ENCODE measurements around the gene KPNA1.

KPNA1 gene

DNA sequence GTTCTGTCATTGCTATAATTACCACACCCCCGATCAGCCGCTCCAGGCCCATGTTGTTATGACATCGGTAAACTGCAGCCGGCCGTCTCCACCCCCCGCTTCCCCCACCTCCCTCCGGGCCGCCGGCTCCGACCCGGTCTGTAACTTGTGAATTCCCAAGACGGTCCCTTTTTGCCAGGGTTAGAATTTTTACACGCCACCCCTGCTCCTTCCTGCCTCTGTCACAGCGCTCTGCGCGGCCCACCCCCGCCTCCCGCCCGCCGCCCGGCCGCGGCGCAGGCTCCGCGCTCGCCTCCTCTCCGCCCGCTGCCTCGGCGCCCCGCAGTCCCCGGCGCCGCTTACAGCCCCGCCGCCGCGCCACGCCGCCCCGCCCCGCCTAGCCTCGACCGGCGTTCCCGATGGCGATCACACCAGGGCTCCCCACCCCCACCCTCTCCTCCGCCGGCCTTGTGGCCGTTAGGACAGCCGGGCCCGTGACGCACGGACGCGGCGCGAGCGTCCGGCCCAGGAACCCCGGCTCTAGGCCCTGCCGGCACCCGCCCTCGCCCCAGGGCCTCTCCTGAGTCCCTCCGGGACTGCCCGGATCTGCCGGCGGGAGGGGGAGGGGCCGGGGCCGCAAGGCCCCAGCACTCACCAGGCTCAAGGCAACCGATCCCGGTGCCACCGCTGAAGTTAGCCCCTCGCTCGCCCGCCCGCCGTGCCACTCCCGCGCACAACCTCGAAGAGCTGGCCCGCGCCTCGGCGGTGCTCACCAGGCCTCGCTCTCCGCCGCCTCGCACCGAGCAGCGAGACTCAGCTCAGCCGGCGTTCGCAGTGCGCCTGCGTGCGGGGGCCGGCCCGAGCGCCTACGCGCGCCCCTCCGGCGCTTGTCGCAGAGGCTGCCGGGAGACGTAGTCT is at the start of gene KPNA1:
Gene KPNA1, minus strand, starts transcription at position 817 of the 897 bp plus-strand sequence. CDS start 18,374 bp downstream, outside the sequence.
- Histone ChIP-seq H3K9me3 (ENCODE audit: control insufficient read depth, insufficient read depth, low read depth, low read length) (no peaks in the 10 kb centered on the region), H3K4me3 (ENCODE audit: low read depth, low read length) (peak within 1 kb of the TSS; percentile 84), H3K27me3 (ENCODE audit: control insufficient read depth, insufficient read depth, low read length) (no peaks in the 10 kb centered on the region), H3K36me3 (ENCODE audit: control insufficient read depth, insufficient read depth, low read length) (no peaks in the 10 kb centered on the region), H3K4me1 (ENCODE audit: control insufficient read depth, insufficient read depth, low read length) (peaks cover 29% of the 10 kb centered on the region), H3K9ac (ENCODE audit: low read length) (peak within 1 kb of the TSS; percentile 97), H3K27ac (ENCODE audit: low read depth, low read length) (peak within 1 kb of the TSS; percentile 96)

DNA sequence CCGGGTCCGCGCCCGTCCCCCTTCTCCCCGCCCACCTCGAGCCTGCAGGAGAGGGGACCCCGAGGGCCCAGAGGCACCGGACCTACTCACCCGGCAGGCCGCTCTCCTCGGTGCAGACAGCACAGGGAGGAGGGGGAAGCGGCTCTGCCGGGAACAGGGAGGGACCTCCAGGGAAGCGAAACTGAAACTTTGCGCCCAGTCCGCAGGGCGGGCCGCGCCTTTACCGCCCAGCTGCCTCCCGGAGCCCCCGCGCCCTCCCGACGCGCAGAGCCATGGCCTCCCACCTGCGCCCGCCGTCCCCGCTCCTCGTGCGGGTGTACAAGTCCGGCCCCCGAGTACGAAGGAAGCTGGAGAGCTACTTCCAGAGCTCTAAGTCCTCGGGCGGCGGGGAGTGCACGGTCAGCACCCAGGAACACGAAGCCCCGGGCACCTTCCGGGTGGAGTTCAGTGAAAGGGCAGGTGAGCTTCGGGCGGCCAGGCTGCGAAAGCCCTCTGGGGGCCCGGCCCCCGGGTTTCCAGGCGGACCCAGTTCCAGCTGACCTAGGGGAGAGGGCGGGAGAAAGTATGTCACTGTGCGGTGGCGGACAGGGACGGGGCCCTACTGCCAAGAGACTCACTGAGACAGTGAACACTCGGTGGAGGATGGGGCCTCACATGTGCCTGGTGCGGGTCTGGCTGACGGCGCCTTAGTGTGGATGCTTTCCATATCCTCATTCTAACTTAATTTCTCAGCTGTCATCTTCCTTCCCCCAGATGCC is 49.6 kb upstream of the KPNA1 start, which contains the start of the genes DTX3L and PARP9:
Gene DTX3L, plus strand, starts transcription at position 184 of the 758 bp plus-strand sequence. Its CDS starts 89 bp downstream, at position 273.
Gene PARP9, minus strand, starts transcription at position 146 of the 758 bp plus-strand sequence. CDS start 4,680 bp downstream, outside the sequence.
- H3K4me1 ChIP-seq (ENCODE audit: control insufficient read depth, insufficient read depth, low read length): peaks cover 15% of the 10 kb centered on the region
- no peaks in the 10 kb centered on the region for H3K36me3 ChIP-seq (ENCODE audit: control insufficient read depth, insufficient read depth, low read length)
- H3K4me3 ChIP-seq (ENCODE audit: low read depth, low read length): peak within 1 kb of the TSS; percentile 71
- H3K9me3 ChIP-seq (ENCODE audit: control insufficient read depth, insufficient read depth, low read depth, low read length): no peaks in the 10 kb centered on the region
- H3K27me3 ChIP-seq (ENCODE audit: control insufficient read depth, insufficient read depth, low read length): no peaks in the 10 kb centered on the region
- H3K27ac ChIP-seq (ENCODE audit: low read depth, low read length): no peak within 1 kb of the TSS
- peak within 1 kb of the TSS; percentile 47 for H3K9ac ChIP-seq (ENCODE audit: low read length)

DNA sequence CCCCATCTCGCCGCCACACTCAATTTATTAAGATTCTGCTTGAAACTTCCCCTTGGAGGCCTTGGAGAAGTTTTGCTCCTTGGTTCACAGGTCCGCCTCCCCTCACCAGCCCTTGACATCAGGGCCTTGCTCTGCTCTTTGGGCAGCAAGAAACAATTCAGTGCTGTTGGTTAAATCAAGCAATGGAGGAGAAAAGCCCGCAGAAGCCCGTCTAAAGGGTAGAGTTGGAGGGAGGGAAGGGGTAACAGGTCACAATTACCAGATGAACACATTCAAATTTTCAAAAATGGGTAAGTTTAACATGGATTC is 48.9 kb upstream of the KPNA1 start:
- no peak overlapping the region for H3K27ac ChIP-seq (ENCODE audit: low read depth, low read length)
- no peaks in the 10 kb centered on the region for H3K36me3 ChIP-seq (ENCODE audit: control insufficient read depth, insufficient read depth, low read length)
- H3K27me3 ChIP-seq (ENCODE audit: control insufficient read depth, insufficient read depth, low read length): no peaks in the 10 kb centered on the region
- H3K9me3 ChIP-seq (ENCODE audit: control insufficient read depth, insufficient read depth, low read depth, low read length): no peaks in the 10 kb centered on the region
- peaks cover 15% of the 10 kb centered on the region for H3K4me1 ChIP-seq (ENCODE audit: control insufficient read depth, insufficient read depth, low read length)
- peak overlapping the region; percentile 47 for H3K9ac ChIP-seq (ENCODE audit: low read length)
- H3K4me3 ChIP-seq (ENCODE audit: low read depth, low read length): peak overlapping the region; percentile 71

DNA sequence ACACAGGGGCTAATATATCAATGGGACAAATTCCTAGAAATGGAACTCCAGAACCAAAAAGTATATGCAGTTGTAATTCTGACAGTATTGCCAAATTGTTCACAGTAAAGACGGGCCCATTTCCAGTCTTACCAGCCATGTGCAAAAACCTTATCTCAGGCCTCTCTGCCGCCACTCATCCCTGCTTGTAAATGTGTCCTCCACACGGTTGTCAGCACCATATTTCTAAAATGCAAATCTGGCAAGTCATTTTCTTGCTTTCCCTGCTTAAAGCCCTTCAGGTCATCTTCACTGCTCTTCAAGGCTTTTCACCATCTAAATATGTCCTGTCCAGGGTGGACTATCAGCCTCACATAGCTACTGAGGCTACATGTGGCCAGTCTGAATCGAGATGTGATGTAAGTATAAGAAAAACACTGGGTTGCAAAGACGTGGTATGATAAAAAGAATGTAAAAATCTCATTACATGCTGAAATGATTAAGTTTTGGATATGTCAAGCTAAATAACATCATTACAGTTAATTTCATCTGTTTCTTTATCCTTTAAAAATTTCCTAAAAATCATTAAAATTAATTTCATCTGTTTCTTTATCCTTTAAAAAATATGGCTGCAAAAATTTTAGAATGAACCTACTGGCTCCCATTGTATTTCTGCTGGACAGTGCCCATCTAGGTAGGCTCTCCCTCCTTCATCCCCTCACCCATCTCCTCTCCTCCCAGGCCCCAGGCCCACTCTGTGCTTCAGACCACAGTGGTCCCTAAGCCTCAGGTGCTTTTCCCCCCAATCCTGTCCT is 48.4 kb upstream of the KPNA1 start:
- no peaks in the 10 kb centered on the region for H3K36me3 ChIP-seq (ENCODE audit: control insufficient read depth, insufficient read depth, low read length)
- peak overlapping the region; percentile 71 for H3K4me3 ChIP-seq (ENCODE audit: low read depth, low read length)
- H3K9ac ChIP-seq (ENCODE audit: low read length): no peak overlapping the region
- peaks cover 15% of the 10 kb centered on the region for H3K4me1 ChIP-seq (ENCODE audit: control insufficient read depth, insufficient read depth, low read length)
- no peaks in the 10 kb centered on the region for H3K9me3 ChIP-seq (ENCODE audit: control insufficient read depth, insufficient read depth, low read depth, low read length)
- no peaks in the 10 kb centered on the region for H3K27me3 ChIP-seq (ENCODE audit: control insufficient read depth, insufficient read depth, low read length)
- H3K27ac ChIP-seq (ENCODE audit: low read depth, low read length): no peak overlapping the region

DNA sequence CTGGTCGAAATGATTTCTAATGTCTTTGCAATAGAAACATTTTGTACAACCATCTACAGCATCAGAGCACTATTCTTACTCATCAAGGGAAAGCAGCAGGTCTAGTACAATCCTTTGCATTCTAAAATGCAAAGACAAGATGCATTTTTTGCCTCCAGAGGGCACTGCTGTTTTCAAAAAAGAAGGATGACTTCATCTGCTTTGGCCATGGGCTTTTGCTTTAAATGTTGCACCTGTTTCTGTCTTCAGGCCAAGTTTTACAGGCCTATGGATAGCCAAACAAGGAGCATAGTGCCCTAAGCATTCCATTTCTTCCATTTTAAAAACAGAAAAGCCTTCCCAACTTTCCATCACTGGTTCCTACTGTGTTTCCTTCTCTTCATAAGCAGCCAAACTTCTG is 45.9 kb upstream of the KPNA1 start:
- Histone ChIP-seq H3K36me3 (ENCODE audit: control insufficient read depth, insufficient read depth, low read length) (no peaks in the 10 kb centered on the region), H3K27ac (ENCODE audit: low read depth, low read length) (no peak overlapping the region), H3K4me3 (ENCODE audit: low read depth, low read length) (no peak overlapping the region), H3K4me1 (ENCODE audit: control insufficient read depth, insufficient read depth, low read length) (peaks cover 16% of the 10 kb centered on the region), H3K27me3 (ENCODE audit: control insufficient read depth, insufficient read depth, low read length) (no peaks in the 10 kb centered on the region), H3K9ac (ENCODE audit: low read length) (no peak overlapping the region), H3K9me3 (ENCODE audit: control insufficient read depth, insufficient read depth, low read depth, low read length) (no peaks in the 10 kb centered on the region)

DNA sequence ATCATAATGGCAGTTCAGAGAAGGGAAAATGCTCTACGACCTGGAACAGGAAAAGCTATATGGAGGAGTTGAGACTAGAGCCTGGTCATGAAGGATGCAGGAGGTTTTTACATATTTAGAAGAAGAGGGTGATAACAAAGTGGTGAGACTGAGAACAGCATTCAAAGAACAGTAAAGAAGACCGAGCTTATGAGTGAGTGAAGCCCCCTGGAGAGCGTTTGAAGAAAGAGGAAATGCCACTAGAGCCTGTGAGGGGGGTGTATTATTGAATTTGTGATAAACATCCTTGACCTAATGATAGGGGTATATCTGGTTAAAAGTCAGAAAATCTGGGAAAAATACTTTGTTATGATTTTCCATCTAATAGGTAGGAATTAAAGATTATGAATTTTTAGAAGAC is 45.2 kb upstream of the KPNA1 start:
- Histone ChIP-seq H3K36me3 (ENCODE audit: control insufficient read depth, insufficient read depth, low read length) (no peaks in the 10 kb centered on the region), H3K4me3 (ENCODE audit: low read depth, low read length) (no peak overlapping the region), H3K9ac (ENCODE audit: low read length) (no peak overlapping the region), H3K9me3 (ENCODE audit: control insufficient read depth, insufficient read depth, low read depth, low read length) (no peaks in the 10 kb centered on the region), H3K4me1 (ENCODE audit: control insufficient read depth, insufficient read depth, low read length) (peaks cover 22% of the 10 kb centered on the region), H3K27ac (ENCODE audit: low read depth, low read length) (no peak overlapping the region), H3K27me3 (ENCODE audit: control insufficient read depth, insufficient read depth, low read length) (no peaks in the 10 kb centered on the region)

DNA sequence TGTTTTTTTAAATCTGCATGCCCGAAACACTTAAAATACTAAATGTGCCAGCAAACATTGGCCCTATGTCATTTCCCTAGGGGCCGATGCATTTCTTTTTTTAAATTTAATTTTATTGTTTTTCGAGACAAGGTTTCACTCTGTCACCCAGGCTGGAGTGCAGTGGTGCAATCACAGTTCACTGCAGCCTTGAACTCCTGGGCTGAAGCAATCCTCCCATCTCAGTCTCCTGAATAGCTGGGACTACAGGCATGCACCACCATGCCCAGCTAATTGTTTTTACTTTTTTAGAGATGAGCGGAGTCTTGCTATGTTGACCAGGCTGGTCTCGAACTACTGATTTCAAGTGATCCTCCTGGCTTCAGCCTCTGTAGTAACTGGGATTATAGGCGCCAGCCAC is 43.9 kb upstream of the KPNA1 start:
- H3K27ac ChIP-seq (ENCODE audit: low read depth, low read length): no peak overlapping the region

DNA sequence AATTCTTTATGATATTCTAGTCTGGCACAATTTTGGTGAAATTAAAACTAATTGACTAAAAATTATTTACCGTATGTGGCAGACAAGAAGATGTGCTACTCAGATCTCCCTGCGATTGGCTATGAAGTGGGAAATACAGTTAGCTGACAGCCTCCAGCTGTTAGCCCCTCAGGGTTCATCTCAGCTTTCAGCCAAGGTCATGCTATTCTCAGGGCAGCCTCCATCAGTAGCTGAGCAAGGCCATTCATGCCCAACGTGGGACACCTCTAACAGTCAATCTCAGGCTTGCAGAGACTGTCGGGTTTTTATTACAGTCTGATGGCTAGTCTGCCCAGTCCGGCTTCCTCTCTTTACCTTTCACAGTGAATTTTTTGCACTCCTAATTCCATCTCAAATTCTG is 42.6 kb upstream of the KPNA1 start:
- peaks cover 14% of the 10 kb centered on the region for H3K4me1 ChIP-seq (ENCODE audit: control insufficient read depth, insufficient read depth, low read length)
- no peak overlapping the region for H3K9ac ChIP-seq (ENCODE audit: low read length)
- H3K27me3 ChIP-seq (ENCODE audit: control insufficient read depth, insufficient read depth, low read length): no peaks in the 10 kb centered on the region
- no peaks in the 10 kb centered on the region for H3K36me3 ChIP-seq (ENCODE audit: control insufficient read depth, insufficient read depth, low read length)
- H3K27ac ChIP-seq (ENCODE audit: low read depth, low read length): no peak overlapping the region
- no peaks in the 10 kb centered on the region for H3K9me3 ChIP-seq (ENCODE audit: control insufficient read depth, insufficient read depth, low read depth, low read length)
- H3K4me3 ChIP-seq (ENCODE audit: low read depth, low read length): no peak overlapping the region

More for the DNA sequence above, 43.9 kb upstream of the KPNA1 start:
- Histone ChIP-seq H3K9ac (ENCODE audit: low read length) (no peak overlapping the region), H3K4me3 (ENCODE audit: low read depth, low read length) (no peak overlapping the region), H3K36me3 (ENCODE audit: control insufficient read depth, insufficient read depth, low read length) (no peaks in the 10 kb centered on the region), H3K27me3 (ENCODE audit: control insufficient read depth, insufficient read depth, low read length) (no peaks in the 10 kb centered on the region), H3K4me1 (ENCODE audit: control insufficient read depth, insufficient read depth, low read length) (peaks cover 16% of the 10 kb centered on the region), H3K9me3 (ENCODE audit: control insufficient read depth, insufficient read depth, low read depth, low read length) (no peaks in the 10 kb centered on the region)

DNA sequence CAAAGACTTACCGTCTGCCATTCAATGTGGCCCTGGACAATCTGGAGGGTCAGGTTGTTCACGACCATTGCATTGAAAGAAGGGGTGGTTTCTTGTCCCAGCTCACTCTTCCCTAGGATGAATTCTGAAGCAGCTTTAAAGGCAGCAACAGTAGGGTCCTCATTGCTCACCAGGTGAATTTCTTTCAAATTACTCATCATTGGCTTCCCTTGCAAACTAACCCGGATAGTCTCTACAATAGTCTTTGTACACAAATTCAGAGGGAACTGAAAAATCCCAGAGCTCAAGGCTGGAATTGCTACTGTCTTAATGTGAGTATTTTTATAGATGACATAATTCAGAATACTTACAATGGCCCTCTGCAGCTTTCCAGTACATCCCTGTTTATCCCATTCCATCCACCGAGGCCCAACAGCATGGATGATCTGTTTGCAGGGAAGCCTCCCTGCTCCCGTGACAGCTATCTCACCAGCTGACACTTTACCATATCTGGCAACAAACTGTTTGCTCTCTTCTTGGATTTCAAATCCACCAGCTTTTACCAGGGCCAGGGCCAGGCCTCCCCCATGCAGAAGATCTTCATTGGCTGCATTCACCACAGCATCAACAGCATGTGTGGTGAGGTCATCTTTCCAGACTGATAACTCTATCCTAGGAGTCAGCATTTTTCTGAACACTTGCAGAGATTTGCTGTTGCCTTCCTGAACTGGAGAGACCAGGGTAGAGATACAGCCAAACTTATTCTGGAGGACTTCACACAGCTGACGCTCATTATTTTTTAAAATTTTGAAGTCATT is 40.7 kb upstream of the KPNA1 start:
- Histone ChIP-seq H3K27ac (ENCODE audit: low read depth, low read length) (no peak overlapping the region), H3K27me3 (ENCODE audit: control insufficient read depth, insufficient read depth, low read length) (no peaks in the 10 kb centered on the region), H3K9ac (ENCODE audit: low read length) (no peak overlapping the region), H3K4me1 (ENCODE audit: control insufficient read depth, insufficient read depth, low read length) (peaks cover 14% of the 10 kb centered on the region), H3K36me3 (ENCODE audit: control insufficient read depth, insufficient read depth, low read length) (no peaks in the 10 kb centered on the region), H3K4me3 (ENCODE audit: low read depth, low read length) (no peak overlapping the region), H3K9me3 (ENCODE audit: control insufficient read depth, insufficient read depth, low read depth, low read length) (no peaks in the 10 kb centered on the region)

DNA sequence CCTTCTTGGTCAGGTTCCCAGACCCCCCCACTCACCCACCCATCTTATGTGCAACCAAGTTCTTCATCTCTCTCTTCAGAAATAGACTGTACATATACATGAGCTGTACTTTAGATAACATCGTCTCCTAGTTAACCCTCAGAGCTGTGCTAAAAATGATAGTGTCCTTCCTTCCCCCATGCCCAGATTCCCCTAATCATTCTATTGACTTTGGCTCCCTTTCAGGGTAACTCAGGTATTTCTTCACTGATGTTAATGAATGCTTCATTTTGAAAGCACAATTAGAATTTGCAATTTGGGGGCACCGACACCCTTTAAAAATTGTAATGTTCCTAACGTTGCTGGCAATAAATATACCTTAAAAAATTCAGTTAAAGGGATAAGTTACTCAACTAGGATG is 38.4 kb upstream of the KPNA1 start:
- H3K9ac ChIP-seq (ENCODE audit: low read length): no peak overlapping the region
- H3K27me3 ChIP-seq (ENCODE audit: control insufficient read depth, insufficient read depth, low read length): no peaks in the 10 kb centered on the region
- no peaks in the 10 kb centered on the region for H3K9me3 ChIP-seq (ENCODE audit: control insufficient read depth, insufficient read depth, low read depth, low read length)
- no peak overlapping the region for H3K4me3 ChIP-seq (ENCODE audit: low read depth, low read length)
- no peaks in the 10 kb centered on the region for H3K36me3 ChIP-seq (ENCODE audit: control insufficient read depth, insufficient read depth, low read length)
- no peak overlapping the region for H3K27ac ChIP-seq (ENCODE audit: low read depth, low read length)
- H3K4me1 ChIP-seq (ENCODE audit: control insufficient read depth, insufficient read depth, low read length): peaks cover 7% of the 10 kb centered on the region; the same call in 1 of the 2 replicates

All from HUES6 (cell line).